Left ventricle myocardium inferior (tissue), 1 donor: ENCODE measurements around the gene FRMPD1. TPM values are rescaled to one million over a fixed set of nuclear protein-coding genes. Genes with fewer than 3 reads are reported as not detected.

Experiments
- DNase-seq: peaks from one replicate; pipeline ENCODE4 v3.0.0-alpha.2; 2020
- H3K27ac ChIP-seq: fragments of 200-600 bp; replicated peaks from 2 replicates; pipeline ENCODE4 v1.8.0; 2021
- H3K27me3 ChIP-seq: fragments of 200-600 bp; 2 replicates; pipeline ENCODE4 v1.8.0; 2021; ENCODE audit warnings: low read depth
- H3K36me3 ChIP-seq: fragments of 200-600 bp; 2 replicates; pipeline ENCODE4 v1.8.0; 2021
- H3K4me1 ChIP-seq: fragments of 200-600 bp; 2 replicates; pipeline ENCODE4 v1.8.0; 2021
- H3K4me3 ChIP-seq: fragments of 200-600 bp; 2 replicates; pipeline ENCODE4 v1.8.0; 2021; ENCODE audit warnings: mild to moderate bottlenecking, moderate library complexity
- H3K9me3 ChIP-seq: fragments of 200-600 bp; replicated peaks from 2 replicates; pipeline ENCODE4 v1.8.0; 2021
- CTCF ChIP-seq: fragments of 200-600 bp; IDR thresholded peaks from 2 replicates; pipeline ENCODE4 v1.8.0; 2021; ENCODE audit warnings: antibody characterized with exemption, mild to moderate bottlenecking, borderline replicate concordance
- intact Hi-C: fragments of 100-400 bp; cut with micrococcal nuclease; formaldehyde crosslinking; loops from one replicate; pipeline ENCODE4 v1.11.0; 2022
- total RNA-seq: library from RNA; stranded (reverse); fragmentation: NEBNext Ultra II Directional; extraction: Animal tissue kit (Norgen Biotek cat#: 25700); gene quantifications from one replicate; pipeline ENCODE4 v1.2.1, GENCODE V29; 2021
- donor health status: DM: no; HTN: yes; CAD: no; lungs with severe emphysema.

FRMPD1 gene
- total RNA-seq, 1 donor from 2014 or later, result 1.1 TPM

DNA sequence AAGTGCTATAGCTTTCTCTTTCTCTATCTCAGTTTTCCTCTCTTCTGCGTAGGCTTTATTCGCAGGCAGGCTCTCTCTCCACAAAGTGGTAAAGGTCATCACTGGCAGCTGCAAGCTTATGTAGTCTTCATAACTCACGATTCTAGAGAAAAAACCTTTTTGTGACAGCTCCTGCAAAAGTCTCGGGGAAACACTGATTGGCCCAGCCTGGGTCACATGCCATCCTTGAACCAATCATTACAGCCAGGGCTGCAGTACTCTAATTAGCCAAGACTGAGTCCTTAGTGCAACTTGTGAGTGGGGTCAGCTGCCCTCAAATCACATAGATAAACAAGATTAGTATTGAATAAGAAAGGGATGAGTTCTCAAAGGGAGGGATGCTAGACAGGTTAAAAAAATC is 18.3 kb upstream of the FRMPD1 start:
- intact Hi-C loops, result no loop called here

DNA sequence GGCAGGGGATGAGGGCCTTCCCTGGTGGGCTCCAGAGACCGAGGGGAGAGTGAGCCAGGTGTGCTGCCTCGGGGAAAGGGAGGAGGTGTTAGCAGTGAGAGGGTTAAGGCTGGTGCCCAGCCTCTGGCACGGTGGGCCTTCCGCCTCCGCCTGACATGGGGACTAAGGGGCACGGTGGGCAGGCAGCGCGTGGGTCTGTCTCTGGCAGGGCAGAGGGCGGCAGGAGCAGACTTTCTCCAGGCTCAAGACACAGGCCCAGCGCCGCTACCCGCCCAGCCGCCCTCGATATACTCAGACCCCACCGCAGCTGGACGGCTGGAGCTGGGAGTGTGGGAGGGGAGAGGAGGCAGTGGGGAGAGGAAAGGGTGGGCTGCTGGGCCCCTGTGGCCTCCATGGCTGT is 14.9 kb upstream of the FRMPD1 start:
- intact Hi-C loops, result no loop called here
- DNase-seq, result no peak
- Histone ChIP-seq H3K27me3 (peaks cover 18% of the 10 kb centered on the region), H3K9me3 (no peaks in the 10 kb centered on the region), H3K4me3 (no peak overlapping the region), H3K36me3 (no peaks in the 10 kb centered on the region), H3K4me1 (no peaks in the 10 kb centered on the region), H3K27ac (no peak overlapping the region)
- no peak for TF ChIP-seq CTCF

More for the DNA sequence above, 18.3 kb upstream of the FRMPD1 start:
- no peak for DNase-seq
- Histone ChIP-seq H3K27me3 (peaks cover 18% of the 10 kb centered on the region), H3K27ac (no peak overlapping the region), H3K36me3 (no peaks in the 10 kb centered on the region), H3K4me1 (no peaks in the 10 kb centered on the region), H3K4me3 (no peak overlapping the region), H3K9me3 (no peaks in the 10 kb centered on the region)
- TF ChIP-seq CTCF, result no peak

GRCh38 chr9:37636511-37637448 is 14.0 kb upstream of the FRMPD1 start:
- Histone ChIP-seq H3K4me3 (no peak overlapping the region), H3K9me3 (no peaks in the 10 kb centered on the region), H3K36me3 (no peaks in the 10 kb centered on the region), H3K27ac (no peak overlapping the region), H3K4me1 (no peaks in the 10 kb centered on the region), H3K27me3 (peaks cover 18% of the 10 kb centered on the region)
- DNase-seq, result no peak
- no peak for TF ChIP-seq CTCF
- intact Hi-C loops, result no loop called here

DNA sequence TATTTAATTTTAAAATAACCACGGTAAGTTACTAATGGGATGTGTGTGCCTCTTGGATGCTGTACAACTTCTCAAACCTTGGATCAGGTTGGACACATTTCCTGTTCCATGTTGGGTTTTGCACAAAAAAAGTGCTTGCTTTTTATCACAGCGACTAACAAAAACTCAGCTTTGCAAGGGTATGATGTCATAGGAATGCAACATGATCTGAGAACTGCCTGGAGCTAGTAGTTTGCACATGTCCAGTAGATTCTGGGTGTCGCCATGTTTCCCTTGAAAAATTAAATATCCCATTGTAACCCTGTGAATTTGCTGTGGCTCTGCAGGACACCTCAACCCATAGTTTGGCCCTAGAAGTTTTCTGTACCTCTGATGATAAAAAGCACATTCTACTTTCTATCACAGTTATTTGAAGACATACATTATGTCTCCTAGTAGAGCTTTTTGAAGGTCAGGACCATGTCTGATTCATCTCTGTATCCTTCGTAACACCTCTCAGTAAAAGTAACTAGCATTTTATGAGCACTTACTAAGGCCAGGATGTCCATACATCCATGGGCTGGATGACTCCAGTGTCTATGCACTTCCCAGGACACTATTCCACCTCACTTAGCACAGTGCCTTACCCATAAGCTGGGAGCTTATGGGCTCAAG is 11.5 kb upstream of the FRMPD1 start:
- no peak for TF ChIP-seq CTCF
- no peaks in the 10 kb centered on the region for H3K4me1 ChIP-seq
- H3K27ac ChIP-seq, result no peak overlapping the region
- no peaks in the 10 kb centered on the region for H3K36me3 ChIP-seq
- H3K27me3 ChIP-seq, result peaks cover 30% of the 10 kb centered on the region
- no peak overlapping the region for H3K4me3 ChIP-seq
- no peaks in the 10 kb centered on the region for H3K9me3 ChIP-seq
- intact Hi-C loops, result no loop called here
- no peak for DNase-seq

DNA sequence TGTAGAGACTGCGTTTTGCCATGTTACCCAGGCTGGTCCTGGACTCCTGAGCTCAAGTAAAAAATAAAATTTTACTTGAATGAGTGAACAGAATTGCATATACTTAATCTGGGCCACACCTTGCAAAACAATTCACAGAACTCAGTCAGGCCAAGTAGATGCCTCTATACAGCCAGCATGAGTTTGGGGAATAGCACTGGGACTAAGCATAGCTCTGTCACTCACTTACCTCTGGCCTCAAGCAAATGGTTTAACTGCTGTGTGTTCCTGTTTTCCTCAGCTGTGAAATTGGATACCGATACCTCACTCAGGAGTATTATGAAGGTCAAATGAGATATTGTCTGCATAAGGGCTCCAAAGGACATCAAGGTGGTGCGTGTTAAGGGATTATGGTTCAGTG is 10.9 kb upstream of the FRMPD1 start:
- Histone ChIP-seq H3K36me3 (no peaks in the 10 kb centered on the region), H3K27ac (no peak overlapping the region), H3K27me3 (peaks cover 36% of the 10 kb centered on the region), H3K4me3 (no peak overlapping the region), H3K4me1 (no peaks in the 10 kb centered on the region), H3K9me3 (no peaks in the 10 kb centered on the region)
- no peak for TF ChIP-seq CTCF
- intact Hi-C loops, result no loop called here
- DNase-seq, result no peak
